Measurements from ENCODE around the gene CHRM5. TPM values are rescaled to one million over a fixed set of nuclear protein-coding genes. Genes with fewer than 3 reads are reported as not detected.

Gene CHRM5
- total and polyA plus RNA-seq, 9 of the 15 experiments (the other 6 are each of a cell fraction or from before 2014, with no cell fraction given), result not detected

GRCh38 chr15:34114739-34115138, 146.4 kb downstream of the CHRM5 start:
- in situ Hi-C loops (cut with MboI), result no loop called here
- TF ChIP-seq NFE2L1 (tag; IDR thresholded peaks at IDR 0.05; ENCODE audit: borderline replicate concordance, low read depth) (no peak), RERE (CRISPR knock-in tag; IDR thresholded peaks at IDR 0.05; ENCODE audit: borderline replicate concordance) (no peak), TOE1 (IDR thresholded peaks at IDR 0.05; ENCODE audit: borderline replicate concordance) (no peak), TOE1 (CRISPR knock-in tag; IDR thresholded peaks at IDR 0.05; ENCODE audit: borderline replicate concordance, low read depth) (no peak), CEBPB (tag; IDR thresholded peaks at IDR 0.05) (no peak), IRF2 (CRISPR knock-in tag; IDR thresholded peaks at IDR 0.05) (no peak), E2F4 (CRISPR knock-in tag; IDR thresholded peaks at IDR 0.05; ENCODE audit: low read depth) (no peak), MEF2D (tag; conservative IDR thresholded peaks at IDR 0.05; ENCODE audit: low read depth) (no peak), MXI1 (IDR thresholded peaks at IDR 0.05; ENCODE audit: low read depth, low read length) (no peak), BHLHE40 (IDR thresholded peaks at IDR 0.05; ENCODE audit: low read length) (no peak)
- TF ChIP-seq, protein P1, sequence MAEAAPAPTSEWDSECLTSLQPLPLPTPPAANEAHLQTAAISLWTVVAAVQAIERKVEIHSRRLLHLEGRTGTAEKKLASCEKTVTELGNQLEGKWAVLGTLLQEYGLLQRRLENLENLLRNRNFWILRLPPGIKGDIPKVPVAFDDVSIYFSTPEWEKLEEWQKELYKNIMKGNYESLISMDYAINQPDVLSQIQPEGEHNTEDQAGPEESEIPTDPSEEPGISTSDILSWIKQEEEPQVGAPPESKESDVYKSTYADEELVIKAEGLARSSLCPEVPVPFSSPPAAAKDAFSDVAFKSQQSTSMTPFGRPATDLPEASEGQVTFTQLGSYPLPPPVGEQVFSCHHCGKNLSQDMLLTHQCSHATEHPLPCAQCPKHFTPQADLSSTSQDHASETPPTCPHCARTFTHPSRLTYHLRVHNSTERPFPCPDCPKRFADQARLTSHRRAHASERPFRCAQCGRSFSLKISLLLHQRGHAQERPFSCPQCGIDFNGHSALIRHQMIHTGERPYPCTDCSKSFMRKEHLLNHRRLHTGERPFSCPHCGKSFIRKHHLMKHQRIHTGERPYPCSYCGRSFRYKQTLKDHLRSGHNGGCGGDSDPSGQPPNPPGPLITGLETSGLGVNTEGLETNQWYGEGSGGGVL (CRISPR knock-in tag; IDR thresholded peaks at IDR 0.05), result no peak

More at GRCh38 chr15:34114739-34115138, 146.4 kb downstream of the CHRM5 start:
- no peaks in the 10 kb centered on the region for H3K4me1 ChIP-seq (replicated peaks in 1 of 2; ENCODE audit: control insufficient read depth in 2 of 2, insufficient read depth in 2 of 2, low read length in 2 of 2)
- H3K79me2 ChIP-seq (ENCODE audit: control insufficient read depth, insufficient read depth, low read length), result no peaks in the 10 kb centered on the region
- DNase-seq (ENCODE audit: extremely low read depth in 1 of 4, low spot score in 3 of 4) (no peak), FAIRE-seq (no peak), ATAC-seq (no peak)
- intact Hi-C loops (cut with micrococcal nuclease), result no loop called here
- no peaks in the 10 kb centered on the region for H4K20me1 ChIP-seq (replicated peaks; ENCODE audit: control insufficient read depth, insufficient read depth, low read length)
- BruUV-seq (replicated peaks), result no TSS peak
- WGBS (ENCODE audit: insufficient coverage, low coverage, missing lambda C conversion rate), result 11% methylated on average over 3 of the region's 3 CpGs
- H3K9ac ChIP-seq (ENCODE audit: insufficient read depth in 1 of 2, low read depth in 2 of 2, low read length in 2 of 2), result no peak overlapping the region
- no peaks in the 10 kb centered on the region for H3K9me1 ChIP-seq (ENCODE audit: control insufficient read depth, insufficient read depth, low read length)
- H2AFZ ChIP-seq (ENCODE audit: low read depth, low read length), result no peak overlapping the region
- CTCF ChIA-PET (ENCODE audit: low intra/inter-chr PET ratio), result no interaction called here
- H3K27ac ChIP-seq (ENCODE audit: extremely low read depth, low read depth, low read length), result no peak overlapping the region
- no peak overlapping the region for H3K4me3 ChIP-seq
- POLR2A ChIA-PET, result interaction anchor here (0.6 to 1.1 kb wide), 2 partner anchors 10 to 95 kb away, joined by 3 read pairs; partner anchors contain the start of gene KATNBL1
- no peaks in the 10 kb centered on the region for H3K9me3 ChIP-seq (replicated peaks; ENCODE audit: control insufficient read depth, insufficient read depth, low read depth, low read length)
- H3K4me2 ChIP-seq (ENCODE audit: insufficient read depth, low read length), result no peak overlapping the region
- no peaks in the 10 kb centered on the region for H3K27me3 ChIP-seq (ENCODE audit: control insufficient read depth in 2 of 2, insufficient read depth in 2 of 2, low read length in 2 of 2)
- H3K36me3 ChIP-seq (ENCODE audit: control insufficient read depth, insufficient read depth, low read length), result no peaks in the 10 kb centered on the region

Measured in K562 (cell line).